Right lobe of liver (tissue), 6 donors: Measurements from ENCODE around the gene MAPKAP1. TPM values are rescaled to one million over a fixed set of nuclear protein-coding genes. Genes with fewer than 3 reads are reported as not detected.

Experiments used
- ATAC-seq, 4 donors: fragments of 200-7000 bp; cut with Tn5 transposase; one replicate each; pipeline ENCODE4 v1.9.1; 2020; ENCODE audit warnings: mild to moderate bottlenecking in 4 of 4, moderate library complexity in 4 of 4
- DNase-seq, 3 donors: peaks; one replicate each; pipeline ENCODE4 v3.0.0-alpha.2; 2020
- H3K27ac ChIP-seq, 3 donors: fragments of 200-600 bp; one replicate each; pipeline ENCODE4 v1.8.0; 2022
- H3K27me3 ChIP-seq, 2 donors: fragments of 200-600 bp; one replicate each; pipeline ENCODE4 v1.8.0; 2022
- H3K36me3 ChIP-seq, 4 donors: fragments of 200-600 bp; sonication (generic) in 1 of 4; one replicate each; pipeline versions ENCODE4 v1.5.1 to v1.8.0; 2017 to 2022; ENCODE audit warnings: control low read depth in 1 of 4
- H3K4me1 ChIP-seq, 4 donors: fragments of 200-600 bp; sonication (generic) in 1 of 4; one replicate each; pipeline versions ENCODE4 v1.5.1 to v1.8.0; 2017 to 2022; ENCODE audit warnings: control low read depth in 1 of 4
- H3K4me3 ChIP-seq, 3 donors: fragments of 200-600 bp; one replicate each; pipeline ENCODE4 v1.8.0; 2022
- H3K9me3 ChIP-seq, 4 donors: fragments of 200-600 bp; sonication (generic) in 1 of 4; one replicate each; pipeline versions ENCODE4 v1.5.1 to v1.8.0; 2017 to 2022; ENCODE audit warnings: control low read depth in 1 of 4
- CTCF ChIP-seq, 4 donors: fragments of 200-600 bp in 3 of 4; fragments of 450-650 bp in 1 of 4; IDR thresholded peaks; one replicate each; pipeline versions ENCODE4 v1.5.1 to v1.8.0; 2016 to 2022; ENCODE audit warnings: antibody characterized with exemption in 4 of 4, mild to moderate bottlenecking in 2 of 4
- POLR2A ChIP-seq: fragments of 450-650 bp; IDR thresholded peaks from one replicate; pipeline ENCODE4 v1.6.1; 2017; ENCODE audit warnings: antibody characterized with exemption, mild to moderate bottlenecking
- WGBS: methylation state at CpG from one replicate; pipeline ENCODE4 v1.1.6; 2018; ENCODE audit warnings: low coverage, low lambda C conversion rate; ENCODE audit not compliant: insufficient coverage; ENCODE audit errors: missing lambda C conversion rate; 5-methylcytosine and 5-hydroxymethylcytosine counted together
- intact Hi-C, 2 donors: fragments of 100-400 bp; cut with DNase I; formaldehyde crosslinking; loops; one replicate each; pipeline versions ENCODE4 v1.11.2 to v1.14.1; 2022
- total RNA-seq, 6 experiments: library from RNA; depleted of rRNA in 2 of 6; stranded (reverse); fragments of >200 nt in 2 of 6; fragmentation: NEBNext Ultra II Directional in 3 of 6; extraction: Animal tissue kit (Norgen Biotek cat#: 25700) in 3 of 6; gene quantifications; one replicate each; pipeline versions ENCODE4 v1.1.0 to v1.2.4, GENCODE V29; 2016 to 2023
- donor health status: DM: no; HTN: yes; CAD: no.
- donor health status: DM: no; HTN: no; CAD: no.
- donor health status: DM: no; HTN: no; CAD: no.
- donor health status: DM: no; HTN: yes; CAD: no.
- donor health status: DM: no; HTN: yes; CAD: no.

Gene MAPKAP1
- total RNA-seq, 6 experiments from 2014 or later, result 29.6 to 53.2 (median 48.3) TPM

- Histone ChIP-seq H3K36me3 (no peaks in the 10 kb centered on the region), H3K9me3 (no peaks in the 10 kb centered on the region), H3K4me1 (no peaks in the 10 kb centered on the region), H3K4me3 (no peak overlapping the region), H3K27me3 (no peaks in the 10 kb centered on the region), H3K27ac (no peak overlapping the region)
- TF ChIP-seq POLR2A, result no peak
- TF ChIP-seq CTCF (IDR thresholded peaks at IDR 0.05), result no peak
- WGBS, result 92% methylated on average over 4 of the region's 4 CpGs
- intact Hi-C loops, result no loop called here
- DNase-seq (no peak), ATAC-seq (no peak)
Measured at GRCh38 chr9:125687163-125687863, 19.7 kb downstream of the MAPKAP1 start.

- ATAC-seq (no peak), DNase-seq (no peak)
- H3K27me3 ChIP-seq, result no peaks in the 10 kb centered on the region
- H3K4me1 ChIP-seq, result no peaks in the 10 kb centered on the region
- H3K9me3 ChIP-seq, result no peaks in the 10 kb centered on the region
- intact Hi-C loops, result no loop called here
- 100% methylated on average over 3 of the region's 3 CpGs for WGBS
- no peak overlapping the region for H3K27ac ChIP-seq
- TF ChIP-seq POLR2A (no peak), CTCF (IDR thresholded peaks at IDR 0.05) (no peak)
- no peaks in the 10 kb centered on the region for H3K36me3 ChIP-seq
- H3K4me3 ChIP-seq, result no peak overlapping the region
Measured at GRCh38 chr9:125685167-125685566, 21.8 kb downstream of the MAPKAP1 start.

DNA sequence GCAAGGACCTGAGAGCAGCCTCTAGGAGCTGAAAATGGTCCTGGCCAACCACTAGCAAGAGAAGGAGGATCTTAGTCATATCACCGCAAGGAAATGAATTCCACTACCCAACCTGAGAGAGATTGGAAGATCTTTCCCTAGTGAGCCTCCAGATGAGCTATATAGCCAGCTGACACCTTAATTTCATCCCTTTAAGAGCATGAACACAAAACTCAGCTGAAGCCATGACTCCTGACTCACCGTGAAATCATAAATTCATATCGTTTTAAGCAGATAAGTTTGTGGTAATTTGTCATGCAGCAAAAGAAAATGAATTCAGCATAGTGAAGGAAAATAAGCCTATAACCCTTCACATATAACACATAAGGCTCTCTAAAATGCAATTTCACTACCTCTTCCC, 23.5 kb downstream of the MAPKAP1 start:
- intact Hi-C loops, result no loop called here
- TF ChIP-seq CTCF (IDR thresholded peaks at IDR 0.05), result no peak
- no peak for TF ChIP-seq POLR2A
- ATAC-seq, result no peak

DNA sequence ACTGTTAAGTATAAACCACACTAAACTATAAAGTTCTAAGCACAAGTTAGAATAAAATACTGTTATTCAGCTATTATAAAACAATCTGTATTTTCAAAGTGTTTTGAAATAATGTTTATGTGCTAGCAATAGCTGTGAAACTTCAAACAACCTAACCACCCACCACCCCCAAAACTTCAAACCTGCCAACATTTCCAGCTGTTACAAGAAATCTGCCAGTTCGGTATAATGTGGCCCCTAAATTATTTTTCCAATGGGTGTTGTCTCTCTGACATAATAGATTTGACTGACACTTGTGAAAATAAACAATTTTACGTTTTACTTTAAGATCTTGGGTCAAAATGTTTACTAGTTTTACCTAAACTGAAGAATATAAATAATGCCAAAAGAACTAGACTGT, 24.7 kb downstream of the MAPKAP1 start:
- Histone ChIP-seq H3K27me3 (no peaks in the 10 kb centered on the region), H3K27ac (no peak overlapping the region), H3K9me3 (no peaks in the 10 kb centered on the region), H3K36me3 (no peaks in the 10 kb centered on the region), H3K4me3 (no peak overlapping the region), H3K4me1 (no peaks in the 10 kb centered on the region)
- no peak for DNase-seq
- ATAC-seq, result no peak
- TF ChIP-seq POLR2A (no peak), CTCF (IDR thresholded peaks at IDR 0.05) (no peak)
- intact Hi-C loops, result no loop called here
- WGBS, result 86% methylated on average over 2 of the region's 2 CpGs

More for the DNA sequence above, 23.5 kb downstream of the MAPKAP1 start:
- no peaks in the 10 kb centered on the region for H3K27me3 ChIP-seq
- H3K4me1 ChIP-seq, result no peaks in the 10 kb centered on the region
- no peaks in the 10 kb centered on the region for H3K9me3 ChIP-seq
- 95% methylated on average over 2 of the region's 3 CpGs for WGBS
- H3K4me3 ChIP-seq, result no peak overlapping the region
- no peaks in the 10 kb centered on the region for H3K36me3 ChIP-seq
- no peak for DNase-seq
- H3K27ac ChIP-seq, result no peak overlapping the region
